ENCODE data around the gene TFF3.

TFF3 gene

GRCh38 chr21:42341776-42342542 lies 26.8 kb upstream of the TFF3 start:
- no peak for TF ChIP-seq CTCF (conservative IDR thresholded peaks at IDR 0.05; ENCODE audit: low read depth, low read length)
- no peak overlapping the region for H3K4me3 ChIP-seq (ENCODE audit: low read depth, low read length)
- no peak for DNase-seq (ENCODE audit: low read depth)

GRCh38 chr21:42340187-42341050 lies 25.2 kb upstream of the TFF3 start:
- H3K4me3 ChIP-seq (ENCODE audit: low read depth, low read length): no peak overlapping the region
- DNase-seq (ENCODE audit: low read depth): no peak
- TF ChIP-seq CTCF (conservative IDR thresholded peaks at IDR 0.05; ENCODE audit: low read depth, low read length): no peak

GRCh38 chr21:42338729-42339715 lies 23.8 kb upstream of the TFF3 start:
- H3K4me3 ChIP-seq (ENCODE audit: low read depth, low read length): no peak overlapping the region
- TF ChIP-seq CTCF (conservative IDR thresholded peaks at IDR 0.05; ENCODE audit: low read depth, low read length): no peak
- DNase-seq (ENCODE audit: low read depth): no peak

- no peak overlapping the region for H3K4me3 ChIP-seq (ENCODE audit: low read depth, low read length)
- peak; percentile 75 for DNase-seq (ENCODE audit: low read depth)
These were observed 22.9 kb upstream of the TFF3 start for GRCh38 chr21:42337830-42338728.

GRCh38 chr21:42337276-42337675 lies 22.1 kb upstream of the TFF3 start:
- TF ChIP-seq CTCF (conservative IDR thresholded peaks at IDR 0.05; ENCODE audit: low read depth, low read length): no peak
- DNase-seq (ENCODE audit: low read depth): no peak
- H3K4me3 ChIP-seq (ENCODE audit: low read depth, low read length): no peak overlapping the region

More at GRCh38 chr21:42337830-42338728, 22.9 kb upstream of the TFF3 start:
- TF ChIP-seq CTCF (conservative IDR thresholded peaks at IDR 0.05; ENCODE audit: low read depth, low read length): peak; percentile 84
